Natural killer cell treated with Interleukin-12 subunit alpha and Interleukin-12 subunit beta and Interleukin-15 and Interleukin-18, amount 100 ng/mL, for 72 hours (primary cell): ENCODE measurements around the gene APBA2. TPM values are rescaled to one million over a fixed set of nuclear protein-coding genes. Genes with fewer than 3 reads are reported as not detected.

Experiments used
- total RNA-seq, 2 donors: library from RNA; stranded (reverse); gene quantifications; one replicate each; pipeline ENCODE4 v1.2.3, GENCODE V29; 2022

The APBA2 gene
- total RNA-seq, 2 donors from 2014 or later, result 6.0 to 19.4 TPM

Other genes starting within 250 kb of the APBA2 start
- gene GOLGA8M, start 173.6 kb upstream of the APBA2 start, total RNA-seq, result 10 to 100 TPM; 21.3 to 33.1 TPM
- not detected for gene GOLGA6L7, start 37.3 kb upstream of the APBA2 start, total RNA-seq